Epithelial cell of esophagus (primary cell): ENCODE measurements around the gene SCN3B.

Experiments used
- DNase-seq: peaks from one replicate; pipeline ENCODE4 v3.0.0; 2010; ENCODE audit warnings: low read depth
- H3K4me3 ChIP-seq: 2 replicates; pipeline ENCODE4 v1.5.1; 2011; ENCODE audit warnings: mild to moderate bottlenecking, low read length, control low read depth
- TF ChIP-seq, protein P1 (sequence below): IDR thresholded peaks from 2 replicates; pipeline ENCODE4 v1.5.1; 2011; ENCODE audit warnings: low read depth, mild to moderate bottlenecking, low read length, control low read depth, inconsistent platforms; ENCODE audit not compliant: insufficient read depth; ENCODE audit errors: missing control alignments

The SCN3B gene

DNA sequence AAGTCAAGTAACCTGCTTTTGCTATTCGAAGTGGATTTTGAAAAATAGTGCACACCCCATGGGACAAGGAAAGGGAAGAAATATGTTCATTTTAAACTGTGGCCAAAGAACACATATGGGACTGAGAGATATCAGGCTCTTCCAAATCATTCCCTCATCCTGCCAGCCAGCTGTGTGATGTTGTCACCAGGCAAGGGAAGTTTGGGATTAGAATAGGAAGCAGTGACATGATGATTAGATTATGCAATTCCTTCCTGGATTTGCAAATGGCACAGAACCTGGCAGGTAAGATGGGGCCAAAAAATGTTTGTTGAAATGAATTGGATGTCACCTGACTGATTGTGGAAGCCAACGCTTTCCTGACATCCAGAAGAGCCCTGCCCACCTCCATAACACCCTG is 4.9 kb upstream of the SCN3B start:
- DNase-seq, result no peak
- TF ChIP-seq, protein P1, sequence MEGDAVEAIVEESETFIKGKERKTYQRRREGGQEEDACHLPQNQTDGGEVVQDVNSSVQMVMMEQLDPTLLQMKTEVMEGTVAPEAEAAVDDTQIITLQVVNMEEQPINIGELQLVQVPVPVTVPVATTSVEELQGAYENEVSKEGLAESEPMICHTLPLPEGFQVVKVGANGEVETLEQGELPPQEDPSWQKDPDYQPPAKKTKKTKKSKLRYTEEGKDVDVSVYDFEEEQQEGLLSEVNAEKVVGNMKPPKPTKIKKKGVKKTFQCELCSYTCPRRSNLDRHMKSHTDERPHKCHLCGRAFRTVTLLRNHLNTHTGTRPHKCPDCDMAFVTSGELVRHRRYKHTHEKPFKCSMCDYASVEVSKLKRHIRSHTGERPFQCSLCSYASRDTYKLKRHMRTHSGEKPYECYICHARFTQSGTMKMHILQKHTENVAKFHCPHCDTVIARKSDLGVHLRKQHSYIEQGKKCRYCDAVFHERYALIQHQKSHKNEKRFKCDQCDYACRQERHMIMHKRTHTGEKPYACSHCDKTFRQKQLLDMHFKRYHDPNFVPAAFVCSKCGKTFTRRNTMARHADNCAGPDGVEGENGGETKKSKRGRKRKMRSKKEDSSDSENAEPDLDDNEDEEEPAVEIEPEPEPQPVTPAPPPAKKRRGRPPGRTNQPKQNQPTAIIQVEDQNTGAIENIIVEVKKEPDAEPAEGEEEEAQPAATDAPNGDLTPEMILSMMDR, result no peak
- no peak overlapping the region for H3K4me3 ChIP-seq

DNA sequence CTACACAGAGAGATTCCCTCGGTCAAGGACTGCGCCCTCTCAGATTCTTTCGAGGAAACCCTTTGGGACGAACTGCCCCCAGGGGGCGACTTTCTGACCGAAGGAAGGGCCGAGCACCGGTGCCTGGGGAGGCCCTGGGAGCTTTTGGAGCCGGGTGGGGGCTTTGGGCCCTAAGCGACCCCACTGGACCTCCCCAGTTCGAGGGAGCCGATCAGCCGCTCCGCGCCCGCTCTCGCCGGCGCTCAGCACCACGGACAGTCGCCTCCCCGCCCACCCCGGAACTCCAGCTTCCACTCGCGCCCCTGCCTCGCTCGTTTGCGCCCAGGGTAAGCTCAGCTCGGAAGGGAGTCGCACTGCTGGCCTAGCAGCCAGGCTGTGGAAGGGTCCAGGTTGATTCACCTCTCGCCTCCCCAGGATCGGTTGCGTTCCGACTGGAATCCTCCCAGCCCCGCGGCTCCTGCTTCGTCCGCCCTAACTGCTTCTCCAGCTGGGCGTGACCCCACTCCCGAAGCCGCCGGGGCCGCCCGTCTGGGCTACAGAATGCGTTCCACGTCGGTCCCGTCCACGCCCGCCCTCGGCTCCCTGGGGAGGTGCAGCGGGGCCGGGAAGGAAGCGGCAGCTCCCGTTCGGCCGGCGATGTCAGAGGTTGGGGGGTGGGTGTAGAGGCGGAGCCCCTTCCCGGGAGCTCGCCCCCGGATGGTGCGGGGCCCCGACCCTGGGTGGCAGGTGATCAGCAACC is 428 bp downstream of the SCN3B start:
- peak; percentile 59 for DNase-seq
- TF ChIP-seq, protein P1, result no peak
- peak overlapping the region; percentile 46 for H3K4me3 ChIP-seq

DNA sequence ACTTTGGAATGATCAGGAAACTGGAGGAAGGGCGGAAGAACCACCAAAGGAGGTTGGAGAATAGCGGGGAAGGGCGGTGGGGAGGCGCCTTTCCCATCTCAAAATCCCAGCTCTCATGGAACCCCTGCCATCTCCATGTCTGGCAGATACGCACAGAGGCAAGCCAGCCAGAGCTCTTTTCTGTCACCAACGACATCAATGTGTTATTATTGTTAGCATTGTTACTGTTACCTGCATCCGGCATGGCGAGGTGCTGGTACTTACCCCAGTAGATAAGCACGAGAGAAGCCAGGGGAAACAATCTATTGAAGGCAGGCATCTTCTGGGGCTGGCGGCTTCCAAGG is 969 bp downstream of the SCN3B start:
- no peak overlapping the region for H3K4me3 ChIP-seq
- TF ChIP-seq, protein P1, result no peak
- DNase-seq, result no peak

DNA sequence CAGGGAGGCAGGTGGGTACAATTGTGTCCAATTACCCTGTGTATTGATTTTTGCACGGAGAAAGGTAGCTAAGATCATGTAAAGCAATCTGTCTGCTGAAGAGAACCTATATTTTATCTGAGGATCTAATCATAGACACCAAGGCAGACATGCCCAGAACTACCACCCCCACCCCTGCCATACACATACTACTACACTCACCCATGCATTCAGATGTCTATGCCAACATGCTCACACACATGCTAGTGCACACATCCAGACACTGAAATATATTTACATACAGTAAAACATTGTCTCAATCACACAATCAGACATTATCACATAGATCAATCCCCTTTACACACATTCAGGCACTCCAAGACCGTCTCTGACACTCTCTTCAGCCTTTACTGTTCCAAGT is 1.8 kb downstream of the SCN3B start:
- TF ChIP-seq, protein P1, result no peak
- no peak for DNase-seq
- H3K4me3 ChIP-seq, result no peak overlapping the region

DNA sequence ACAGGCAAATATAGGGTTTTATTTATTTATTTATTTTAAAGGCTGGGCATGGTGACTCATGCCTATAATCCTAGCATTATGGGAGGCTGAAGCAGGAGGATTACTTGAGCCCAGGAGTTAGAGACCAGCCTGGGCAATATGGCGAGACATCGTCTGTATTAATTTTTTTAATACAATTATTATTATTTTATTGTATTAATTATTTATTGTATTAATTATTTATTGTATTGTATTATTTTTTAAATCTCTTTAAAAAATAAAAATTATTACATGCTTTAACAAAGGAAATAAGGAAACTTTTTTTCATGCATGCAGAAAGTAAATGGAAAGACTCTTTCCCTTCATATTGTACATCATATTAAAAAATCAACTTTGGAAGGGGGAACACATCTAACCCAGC is 3.5 kb downstream of the SCN3B start:
- TF ChIP-seq, protein P1, result no peak
- no peak for DNase-seq
- no peak overlapping the region for H3K4me3 ChIP-seq

DNA sequence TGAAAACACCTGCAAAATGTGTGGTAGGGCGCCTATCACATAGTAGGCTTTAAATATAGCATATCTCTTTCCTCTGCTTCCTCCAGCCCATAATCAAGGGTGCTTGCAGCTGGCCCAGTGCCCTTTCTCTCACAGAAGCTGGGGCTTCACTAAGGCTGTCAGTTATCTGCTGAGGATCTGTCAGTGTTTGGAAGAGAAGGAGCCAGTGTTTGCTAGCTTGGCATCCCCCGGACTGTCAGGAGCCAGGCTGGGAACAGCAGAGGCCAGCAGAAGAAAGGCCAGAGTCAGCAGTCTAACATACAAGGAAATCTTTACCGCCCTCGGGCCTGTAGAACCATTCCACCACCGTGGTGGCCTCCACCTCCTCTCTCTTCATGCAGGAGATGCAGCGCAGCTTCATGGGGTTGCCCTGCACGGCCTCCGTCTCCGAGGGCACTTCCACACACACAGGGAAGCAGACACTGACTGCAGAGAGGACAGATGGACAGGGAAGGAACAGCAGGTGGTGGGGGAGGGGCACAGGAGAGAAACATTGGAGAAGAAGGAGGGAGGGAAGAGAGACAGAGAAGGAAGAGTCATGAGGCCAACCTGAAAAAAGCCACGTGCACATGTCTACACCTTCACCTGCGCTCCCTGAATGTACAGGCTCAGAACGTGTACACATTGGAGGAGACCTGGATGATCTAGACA is 9.0 kb downstream of the SCN3B start:
- TF ChIP-seq, protein P1, result no peak
- DNase-seq, result no peak
- no peak overlapping the region for H3K4me3 ChIP-seq
